GM19395 (cell line): ENCODE measurements around the gene ABI3BP.

ENCODE experiments used
- ATAC-seq: cut with Tn5 transposase; IDR thresholded peaks from one replicate; pipeline ENCODE4 v1.9.1; 2021; ENCODE audit warnings: mild to moderate bottlenecking, moderate library complexity; ENCODE audit not compliant: unreplicated experiment

ABI3BP gene

GRCh38 chr3:100893108-100893507, 100.1 kb downstream of the ABI3BP start:
- ATAC-seq, result no peak

- ATAC-seq, result no peak
Observed at GRCh38 chr3:100891827-100892226, 101.4 kb downstream of the ABI3BP start.

DNA sequence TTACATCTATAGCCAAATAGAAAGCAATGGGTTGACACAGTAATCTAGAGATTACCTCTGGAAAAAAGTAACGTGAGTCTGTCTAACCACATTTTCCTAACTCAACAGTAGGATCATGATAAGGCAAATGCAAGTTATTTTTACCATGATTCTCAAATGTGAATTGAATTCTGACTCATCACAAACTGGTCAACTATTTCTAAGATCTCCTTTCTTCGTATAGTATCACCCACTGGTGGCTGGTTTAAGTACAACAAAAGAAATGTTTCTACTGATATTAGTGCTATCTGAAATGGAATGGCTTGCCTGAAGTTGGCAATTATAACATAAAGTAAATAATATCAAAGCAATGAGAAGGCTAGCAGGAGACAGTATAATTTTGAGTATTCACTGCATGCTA, 102.2 kb downstream of the ABI3BP start:
- ATAC-seq, result no peak

GRCh38 chr3:100888881-100889280, 104.3 kb downstream of the ABI3BP start:
- ATAC-seq, result no peak

GRCh38 chr3:100882571-100882984, 110.6 kb downstream of the ABI3BP start:
- ATAC-seq, result no peak

- ATAC-seq, result no peak
Observed at GRCh38 chr3:100880845-100881244, 112.4 kb downstream of the ABI3BP start.

GRCh38 chr3:100880072-100880471, 113.1 kb downstream of the ABI3BP start:
- no peak for ATAC-seq

- no peak for ATAC-seq
Observed at GRCh38 chr3:100879195-100879810, 113.9 kb downstream of the ABI3BP start.

DNA sequence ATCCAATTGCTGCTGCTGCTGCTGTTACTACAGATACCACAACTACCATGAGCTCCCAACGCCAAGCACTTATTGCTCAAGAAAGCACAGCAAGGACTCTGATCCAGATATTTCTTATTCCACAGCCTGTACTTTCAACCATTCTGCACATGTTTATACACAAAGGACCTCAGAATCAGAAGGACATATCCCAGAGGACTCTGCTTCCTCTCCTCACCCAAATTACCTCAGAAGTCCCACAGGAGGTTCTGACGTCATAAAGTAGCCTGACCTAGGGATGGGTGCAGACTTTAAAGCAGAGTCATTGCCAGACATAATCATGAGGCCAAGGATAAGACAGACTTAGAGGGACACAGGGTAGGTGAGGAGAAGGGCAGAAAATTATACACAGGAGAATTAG, 115.9 kb downstream of the ABI3BP start:
- ATAC-seq, result no peak

GRCh38 chr3:100875239-100875638, 118.0 kb downstream of the ABI3BP start:
- no peak for ATAC-seq

- no peak for ATAC-seq
Observed at GRCh38 chr3:100873611-100874010, 119.6 kb downstream of the ABI3BP start.

DNA sequence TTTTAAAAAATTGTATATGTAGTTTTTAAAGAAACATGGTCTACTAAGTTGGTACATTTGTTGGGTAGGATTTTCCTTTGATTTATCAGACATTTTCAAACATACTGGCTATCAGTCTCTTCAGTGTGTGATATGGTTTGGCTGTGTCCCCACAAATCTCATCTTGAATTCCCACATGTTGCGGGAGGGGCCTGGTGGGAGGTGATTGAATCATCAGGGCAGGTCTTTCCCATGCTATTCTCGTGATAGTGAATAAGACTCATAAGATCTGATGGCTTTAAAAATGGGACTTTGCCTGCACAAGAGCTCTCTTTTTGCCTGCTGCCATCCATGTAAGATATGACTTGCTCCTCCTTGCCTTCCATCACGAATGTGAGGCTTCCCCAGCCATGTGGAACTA, 121.9 kb downstream of the ABI3BP start:
- no peak for ATAC-seq

GRCh38 chr3:100869787-100870186, 123.4 kb downstream of the ABI3BP start:
- no peak for ATAC-seq

DNA sequence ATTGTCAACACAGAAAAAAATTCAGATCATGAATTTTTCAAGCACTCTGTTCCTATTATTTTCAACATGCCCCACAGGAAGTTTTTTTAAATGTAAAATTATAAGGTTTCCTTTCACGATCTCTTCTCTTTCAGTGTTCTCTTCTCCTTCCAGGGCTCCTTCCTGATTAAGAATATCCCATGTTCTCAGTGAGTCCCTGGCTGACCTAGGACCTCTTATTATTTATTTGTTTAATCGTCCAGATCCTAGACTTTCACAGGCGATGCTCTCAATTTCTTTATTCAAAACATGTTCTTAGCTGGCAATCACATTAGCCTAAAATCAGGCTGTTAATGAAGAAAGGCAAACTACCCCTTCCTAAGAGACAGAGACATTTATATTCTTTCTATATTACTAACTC, 124.3 kb downstream of the ABI3BP start:
- ATAC-seq, result no peak

DNA sequence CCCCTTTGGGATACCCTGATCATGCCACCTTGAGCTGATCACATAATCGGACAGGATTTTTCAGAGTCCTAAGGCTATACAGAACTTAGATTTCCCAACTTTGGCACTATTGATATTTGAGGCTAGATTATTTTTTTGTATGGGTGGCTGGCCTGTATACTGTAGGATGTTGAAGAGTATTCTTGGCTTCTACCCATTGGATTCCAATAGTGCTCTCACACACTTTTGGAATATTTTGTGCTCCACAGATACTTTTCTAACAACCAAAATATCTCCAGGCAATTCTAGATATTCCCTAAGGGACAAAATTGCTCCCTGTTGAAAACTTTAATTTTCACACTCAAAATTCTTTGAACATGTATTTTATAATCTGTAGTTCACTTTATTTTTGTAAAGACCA, 125.1 kb downstream of the ABI3BP start:
- ATAC-seq, result no peak

DNA sequence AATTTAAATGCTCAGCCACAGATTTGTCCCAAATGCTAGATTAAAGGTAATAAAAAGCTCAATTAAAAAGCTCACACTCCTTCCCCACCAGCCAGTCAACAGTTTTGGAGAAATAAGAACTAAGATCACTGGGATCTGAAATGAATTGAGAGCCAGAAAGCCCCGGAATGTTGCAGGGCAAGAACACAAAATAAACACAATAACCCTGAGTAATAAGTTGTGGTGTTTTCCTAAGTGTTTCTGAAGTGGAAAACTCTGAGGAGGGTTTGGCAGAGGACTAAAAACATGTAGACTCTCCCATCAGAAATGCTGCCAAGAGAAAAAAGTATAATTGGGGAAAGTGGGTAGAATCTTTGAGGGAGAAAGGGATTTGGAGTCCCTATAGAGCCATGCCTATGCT, 127.8 kb downstream of the ABI3BP start:
- no peak for ATAC-seq

DNA sequence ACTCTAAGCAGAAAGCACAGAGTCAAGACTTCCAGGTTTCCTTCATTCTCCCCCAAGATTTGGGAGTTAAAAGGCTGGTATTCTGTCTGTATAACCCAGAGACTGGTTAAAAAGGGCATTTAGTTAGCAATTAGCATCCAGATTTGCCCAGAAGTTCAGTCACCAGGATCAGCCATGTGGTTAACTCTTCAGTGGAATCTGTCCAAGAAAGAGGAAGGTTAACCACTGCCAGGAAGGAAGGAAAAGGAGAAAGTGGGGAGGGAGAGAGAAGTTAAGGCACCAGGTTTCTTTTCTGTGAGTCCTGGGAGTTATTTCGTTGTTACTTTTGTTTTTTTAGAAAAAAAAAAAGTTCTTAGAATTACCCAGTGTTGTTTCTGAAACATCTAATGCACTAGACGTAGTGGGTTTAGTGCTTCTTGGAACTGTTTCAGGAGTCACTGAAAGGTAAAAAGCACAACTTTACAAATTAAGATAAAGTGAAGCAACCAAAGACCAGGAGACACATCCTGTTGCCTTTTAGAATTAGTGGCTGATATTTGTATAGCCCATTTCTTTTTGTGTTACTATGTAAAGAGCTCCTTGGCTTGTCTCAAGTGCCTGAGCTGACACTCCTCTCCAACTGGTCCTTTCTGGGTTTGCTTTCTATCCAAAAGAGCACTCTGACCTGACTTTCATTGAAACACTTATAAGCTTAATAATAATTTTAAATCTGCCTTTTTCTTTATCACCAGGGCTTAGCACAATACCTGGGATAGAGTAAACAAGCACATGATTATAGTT, 128.6 kb downstream of the ABI3BP start:
- no peak for ATAC-seq

- ATAC-seq, result no peak
Observed at GRCh38 chr3:100857863-100858262, 135.4 kb downstream of the ABI3BP start.

- no peak for ATAC-seq
Observed at GRCh38 chr3:100856821-100857220, 136.4 kb downstream of the ABI3BP start.

DNA sequence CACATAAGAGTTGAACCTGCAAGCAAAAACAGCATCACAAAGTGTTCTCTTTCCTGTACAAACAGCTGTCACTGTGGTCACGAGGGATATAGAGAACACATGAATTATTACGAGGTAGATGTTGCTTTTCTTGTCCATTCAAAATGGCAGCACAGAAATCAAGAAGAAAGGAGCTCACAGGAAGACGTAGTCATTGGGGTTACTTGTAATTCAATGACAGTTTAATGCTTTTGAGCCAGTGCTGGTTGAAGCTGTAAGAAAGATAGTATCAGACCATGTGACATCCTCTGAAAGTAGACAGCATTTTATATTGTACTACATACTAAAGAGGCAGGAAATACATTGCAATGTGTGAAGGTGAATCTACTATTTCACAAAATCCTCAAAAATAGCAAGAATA, 140.4 kb downstream of the ABI3BP start:
- ATAC-seq, result no peak

DNA sequence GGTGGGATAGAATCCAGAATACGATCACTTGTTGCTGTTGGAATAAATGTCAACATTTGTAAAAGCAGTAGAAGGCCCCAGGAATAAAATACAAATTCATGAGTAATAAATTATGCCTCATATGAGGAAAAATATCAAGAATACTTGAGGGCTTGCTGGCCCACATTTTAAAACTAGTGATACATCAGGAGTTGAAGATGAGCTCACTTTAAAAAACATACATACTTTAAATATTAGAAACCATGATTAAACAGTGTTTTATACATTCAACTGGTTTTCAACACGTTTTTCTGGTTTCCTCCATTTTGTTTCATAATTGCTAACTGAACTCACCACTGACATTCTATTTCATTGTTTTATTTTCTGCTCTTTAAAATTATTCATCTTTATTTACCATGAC, 142.5 kb downstream of the ABI3BP start:
- ATAC-seq, result no peak

- no peak for ATAC-seq
Observed at GRCh38 chr3:100850156-100850555, 143.1 kb downstream of the ABI3BP start.
